K562 (cell line): Measurements from ENCODE around the gene ILF2. TPM values are rescaled to one million over a fixed set of nuclear protein-coding genes. Genes with fewer than 3 reads are reported as not detected.

Source experiments
- ATAC-seq: fragments of 200-7000 bp; cut with Tn5 transposase; 3 replicates; pipeline ENCODE4 v1.9.1; 2020; ENCODE audit warnings: moderate library complexity
- BruUV-seq: library from RNA; stranded (reverse); fragments of 400-500 nt; replicated peaks from 2 replicates; lab custom pipeline; 2021; lab: Mats Ljungman, UMichigan
- CTCF ChIA-PET: fragments of 300-600 bp; formaldehyde crosslinking; extraction: SDS; loops from one replicate; lab custom pipeline; 2021; ENCODE audit warnings: low intra/inter-chr PET ratio; lab: Yijun Ruan, JAX
- POLR2A ChIA-PET: fragments of 300-600, 350-650 bp; sonication (Branson Sonifier 250); formaldehyde crosslinking; extraction: SDS; loops from one replicate; lab custom pipeline; 2021; ENCODE audit warnings: antibody characterized with exemption, inconsistent platforms; lab: Yijun Ruan, JAX
- DNase-seq, 4 experiments: peaks; one replicate each; pipeline versions ENCODE4 v3.0.0 to v3.0.0-alpha.2; 2011 to 2018; ENCODE audit warnings: low spot score in 3 of 4, mixed read lengths in 3 of 4; ENCODE audit errors: extremely low read depth in 1 of 4
- FAIRE-seq: peaks from 2 replicates; lab custom pipeline; 2011; peaks lifted over from hg19 to GRCh38; lab: Jason Lieb, UNC
- H2AFZ ChIP-seq: 2 replicates; pipeline ENCODE4 v1.6.0; 2011; ENCODE audit warnings: low read depth, low read length, control low read depth, inconsistent platforms
- H3K27ac ChIP-seq: fragments of 200-600 bp; 3 replicates; pipeline ENCODE4 v1.8.0; 2011; ENCODE audit warnings: low read depth, mild to moderate bottlenecking, control low read depth, inconsistent platforms, low read length, moderate library complexity, mixed read lengths; ENCODE audit errors: extremely low read depth
- H3K27me3 ChIP-seq, 2 experiments: fragments of 300-600 bp in 1 of 2; 2 replicates in 1 of 2; 3 replicates in 1 of 2; pipeline versions ENCODE4 v1.6.0 to v1.8.0; 2011; ENCODE audit warnings: inconsistent platforms in 2 of 2, low read length in 2 of 2, mild to moderate bottlenecking in 1 of 2, mixed read lengths in 1 of 2, moderate library complexity in 1 of 2; ENCODE audit not compliant: control insufficient read depth in 2 of 2, insufficient read depth in 2 of 2
- H3K36me3 ChIP-seq: fragments of 300-600 bp; 3 replicates; pipeline ENCODE4 v1.8.0; 2011; ENCODE audit warnings: mild to moderate bottlenecking, low read length, inconsistent platforms; ENCODE audit not compliant: control insufficient read depth, insufficient read depth
- H3K4me1 ChIP-seq, 2 experiments: fragments of 200-600 bp in 1 of 2; replicated peaks in 1 of 2; 2 replicates in 1 of 2; 3 replicates in 1 of 2; pipeline versions ENCODE4 v1.5.1 to v1.8.0; 2011; ENCODE audit warnings: inconsistent platforms in 2 of 2, low read length in 2 of 2, mild to moderate bottlenecking in 1 of 2, mixed read lengths in 1 of 2, moderate library complexity in 1 of 2; ENCODE audit not compliant: control insufficient read depth in 2 of 2, insufficient read depth in 2 of 2
- H3K4me2 ChIP-seq: 2 replicates; pipeline ENCODE4 v1.6.1; 2011; ENCODE audit warnings: low read length, control low read depth, inconsistent platforms, mixed read lengths; ENCODE audit not compliant: insufficient read depth
- H3K4me3 ChIP-seq: fragments of 200-600 bp; sonication (generic), shearing (Covaris generic); 2 replicates; pipeline ENCODE4 v1.5.1; 2016; ENCODE audit warnings: control low read depth, inconsistent platforms
- H3K79me2 ChIP-seq: fragments of 200-600 bp; 3 replicates; pipeline ENCODE4 v1.8.0; 2011; ENCODE audit warnings: low read length, inconsistent platforms; ENCODE audit not compliant: control insufficient read depth, insufficient read depth
- H3K9ac ChIP-seq, 2 experiments: 2 replicates each; pipeline versions ENCODE4 v1.6.0 to v1.6.1; 2011; ENCODE audit warnings: low read depth in 2 of 2, low read length in 2 of 2, control low read depth in 1 of 2, inconsistent platforms in 1 of 2, mild to moderate bottlenecking in 1 of 2, mixed read lengths in 1 of 2; ENCODE audit not compliant: insufficient read depth in 1 of 2
- H3K9me1 ChIP-seq: one replicate; pipeline ENCODE4 v1.6.0; 2011; ENCODE audit warnings: inconsistent platforms, mild to moderate bottlenecking, low read length, moderate library complexity; ENCODE audit not compliant: control insufficient read depth, insufficient read depth
- H3K9me3 ChIP-seq: replicated peaks from 2 replicates; pipeline ENCODE4 v1.5.1; 2011; ENCODE audit warnings: low read depth, low read length, inconsistent platforms; ENCODE audit not compliant: control insufficient read depth, insufficient read depth
- H4K20me1 ChIP-seq: replicated peaks from 2 replicates; pipeline ENCODE4 v1.6.1; 2011; ENCODE audit warnings: low read length, inconsistent platforms, mixed read lengths; ENCODE audit not compliant: control insufficient read depth, insufficient read depth
- DDX20 ChIP-seq: fragments of 450-650 bp; IDR thresholded peaks from 2 replicates; pipeline ENCODE4 v1.6.1; 2016; ENCODE audit warnings: missing genetic modification characterization, low read depth, mild to moderate bottlenecking, missing compliant biosample characterization, moderate library complexity
- HDAC1 ChIP-seq, 2 experiments: fragments of 450-650 bp; IDR thresholded peaks; 2 replicates each; pipeline ENCODE4 v1.6.1; 2016 to 2017; ENCODE audit warnings: inconsistent platforms in 1 of 2, mild to moderate bottlenecking in 1 of 2, moderate library complexity in 1 of 2
- ZNF175 ChIP-seq: fragments of 200-800 bp; sonication (Bioruptor generic); IDR thresholded peaks from 2 replicates; pipeline ENCODE4 v1.6.1; 2016; ENCODE audit warnings: low read depth, mild to moderate bottlenecking, missing genetic modification characterization, missing compliant biosample characterization
- WGBS: fragments of 100-300 bp; shearing (Covaris generic); methylation state at CpG from one replicate; pipeline ENCODE4 v1.1.6; 2016; ENCODE audit warnings: low coverage, mixed read lengths; ENCODE audit not compliant: insufficient coverage; ENCODE audit errors: missing lambda C conversion rate; 5-methylcytosine and 5-hydroxymethylcytosine counted together
- in situ Hi-C: fragments of 300-500 bp; cut with MboI; formaldehyde crosslinking; loops from 4 replicates; pipeline ENCODE4 v1.15.0; 2018; ENCODE audit warnings: inconsistent platforms, mixed read lengths
- intact Hi-C: fragments of 100-400 bp; cut with micrococcal nuclease; formaldehyde crosslinking; loops from 2 replicates; pipeline ENCODE4 v1.14.2; 2022
- polyA plus RNA-seq, 8 experiments: library from polyadenylated mRNA; depleted of rRNA in 4 of 8; stranded (reverse) in 5 of 8; unstranded in 3 of 8; fragments of >200 nt; fragmentation: Nextera tagmentation in 2 of 8; fragmentation: Illumina TruSeq in 1 of 8; extraction: Ambion mirVana in 2 of 8; extraction: Trizol in 1 of 8; gene quantifications; 2 replicates each; pipeline versions ENCODE4 v1.2.1 to v1.2.3, GENCODE V29; 2011 to 2014; ENCODE audit warnings: inconsistent platforms in 1 of 8, missing spikeins in 1 of 8
- total RNA-seq, 7 experiments: library from RNA; depleted of rRNA in 6 of 7; stranded (reverse); fragments of >200 nt in 6 of 7; fragmentation: Illumina TruSeq in 2 of 7; extraction: Trizol in 2 of 7; gene quantifications; 2 replicates each; pipeline versions ENCODE4 v1.2.1 to v1.2.3, GENCODE V29; 2011 to 2021; ENCODE audit warnings: low replicate concordance in 1 of 7

Gene ILF2
- total and polyA plus RNA-seq, 9 of the 15 experiments (the other 6 are each of a cell fraction or from before 2014, with no cell fraction given) = 282 to 726 (median 474) TPM

DNA sequence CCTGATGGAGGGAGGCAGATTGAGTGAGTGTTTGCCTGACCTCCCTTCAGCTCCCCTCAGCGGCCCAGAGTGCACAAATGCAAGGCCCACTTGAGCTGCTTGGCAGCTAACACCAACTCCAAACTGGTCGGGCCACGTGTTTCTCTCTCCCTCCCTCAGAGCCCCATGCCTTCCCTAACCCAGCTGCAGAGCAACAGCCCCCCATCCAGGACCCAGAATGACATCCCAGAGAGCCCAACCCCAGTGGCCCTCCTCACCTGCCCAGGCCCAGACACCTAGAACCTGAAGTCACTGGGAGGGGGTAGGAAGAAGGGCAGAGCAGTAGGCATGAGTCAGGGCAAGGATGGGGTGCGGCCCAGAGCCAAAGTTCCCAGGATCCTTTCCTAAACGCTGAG lies 53.9 kb downstream of the ILF2 start:
- Histone ChIP-seq H3K9me1 (no peaks in the 10 kb centered on the region), H3K4me1 (peaks cover 9 to 30% of the 10 kb centered on the region in 2 experiments; a peak in 4 of 5 replicates), H3K4me3 (no peak overlapping the region), H3K79me2 (no peaks in the 10 kb centered on the region), H4K20me1 (no peaks in the 10 kb centered on the region), H3K9me3 (no peaks in the 10 kb centered on the region), H2AFZ (peak overlapping the region; percentile 94), H3K27me3 (no peaks in the 10 kb centered on the region), H3K4me2 (no peak overlapping the region), H3K27ac (no peak overlapping the region; the same call in 2 of the 3 replicates), H3K9ac (peak overlapping the region in 1 of 2 experiments; percentile 84; a peak in 3 of 4 replicates), H3K36me3 (no peaks in the 10 kb centered on the region)
- no peak for TF ChIP-seq HDAC1 (IDR thresholded peaks at IDR 0.05)
- no peak for TF ChIP-seq DDX20 (tag)
- no peak for TF ChIP-seq ZNF175 (CRISPR knock-in tag)
- CTCF ChIA-PET = no interaction called here
- DNase-seq = no peak
- BruUV-seq = no TSS peak
- POLR2A ChIA-PET = interaction anchor here (0.6 to 6.8 kb wide), 5 partner anchors 7 to 121 kb away, joined by 3 to 70 read pairs (median 3); partner anchors contain the start of genes S100A1 and S100A13
- whole genome bisulfite sequencing = 62% methylated on average over 4 of the region's 5 CpGs
- in situ Hi-C loops = no loop called here
- no peak for FAIRE-seq
- no peak for ATAC-seq
- intact Hi-C loops = no loop called here
